Caco-2 (cell line): ENCODE measurements around the gene GGTLC2. TPM values are rescaled to one million over a fixed set of nuclear protein-coding genes. Genes with fewer than 3 reads are reported as not detected.

Source experiments
- BruUV-seq: library from RNA; stranded (reverse); fragments of 400-500 nt; replicated peaks from 2 replicates; lab custom pipeline; 2021; lab: Mats Ljungman, UMichigan
- CTCF ChIA-PET: fragments of 300-600 bp; sonication (Branson Sonifier 250); formaldehyde crosslinking; loops from one replicate; lab custom pipeline; 2022; ENCODE audit warnings: antibody characterized with exemption; lab: Charles Lee
- POLR2A ChIA-PET: fragments of 300-600 bp; sonication (Branson Sonifier 250); formaldehyde crosslinking; loops from one replicate; lab custom pipeline; 2022; ENCODE audit warnings: antibody characterized with exemption; lab: Charles Lee
- DNase-seq, 2 experiments: peaks; one replicate each; pipeline versions ENCODE4 v3.0.0 to v3.0.0-alpha.2; 2020 to 2022
- H3K27me3 ChIP-seq: replicated peaks from 2 replicates; pipeline ENCODE4 v1.6.0; 2011; ENCODE audit warnings: low read length; ENCODE audit not compliant: control insufficient read depth, insufficient read depth
- H3K36me3 ChIP-seq: 2 replicates; pipeline ENCODE4 v1.5.1; 2011; ENCODE audit warnings: low read length; ENCODE audit not compliant: control insufficient read depth, insufficient read depth
- H3K4me1 ChIP-seq: fragments of 250-450 bp; sonication (Bioruptor Pico); 2 replicates; pipeline ENCODE4 v1.5.1; 2020; ENCODE audit warnings: mild to moderate bottlenecking
- H3K4me3 ChIP-seq: 2 replicates; pipeline ENCODE4 v1.5.1; 2011; ENCODE audit warnings: low read depth, mild to moderate bottlenecking, control low read depth, low read length
- H3K9me3 ChIP-seq: fragments of 250-450 bp; sonication (Bioruptor Pico); 2 replicates; pipeline ENCODE4 v1.5.1; 2020; ENCODE audit warnings: mild to moderate bottlenecking, moderate library complexity
- H3K27ac Mint-ChIP-seq: one replicate; pipeline ENCODE4 v1.8.0; 2022; ENCODE audit warnings: mixed read lengths; ENCODE audit not compliant: unreplicated experiment
- H3K27me3 Mint-ChIP-seq: one replicate; pipeline ENCODE4 v1.8.0; 2022; ENCODE audit warnings: mixed read lengths; ENCODE audit not compliant: insufficient read depth, unreplicated experiment
- H3K36me3 Mint-ChIP-seq: one replicate; pipeline ENCODE4 v1.8.0; 2022; ENCODE audit warnings: mild to moderate bottlenecking, mixed read lengths; ENCODE audit not compliant: insufficient read depth, unreplicated experiment
- H3K4me1 Mint-ChIP-seq: one replicate; pipeline ENCODE4 v1.8.0; 2022; ENCODE audit warnings: low read depth, mixed read lengths; ENCODE audit not compliant: unreplicated experiment
- H3K4me3 Mint-ChIP-seq: one replicate; pipeline ENCODE4 v1.8.0; 2022; ENCODE audit warnings: mild to moderate bottlenecking, moderate library complexity, mixed read lengths; ENCODE audit not compliant: unreplicated experiment
- H3K9me3 Mint-ChIP-seq: one replicate; pipeline ENCODE4 v1.8.0; 2022; ENCODE audit warnings: mixed read lengths; ENCODE audit not compliant: unreplicated experiment
- intact Hi-C: fragments of 100-400 bp; cut with micrococcal nuclease; formaldehyde crosslinking; loops from one replicate; pipeline ENCODE4 v1.10.0; 2022; ENCODE audit not compliant: unreplicated experiment
- total RNA-seq: library from RNA; stranded (reverse); gene quantifications from 2 replicates; pipeline ENCODE4 v1.2.3, GENCODE V29; 2022
- TF ChIP-seq, protein P1 (sequence below), 2 experiments: fragments of 200-600 bp in 1 of 2; IDR thresholded peaks; 1 replicate in 1 of 2; 2 replicates in 1 of 2; pipeline versions ENCODE4 v1.5.1 to v1.8.0; 2011 to 2022; ENCODE audit warnings: antibody characterized with exemption in 1 of 2, control low read depth in 1 of 2, inconsistent platforms in 1 of 2, low read depth in 1 of 2, low read length in 1 of 2, mild to moderate bottlenecking in 1 of 2, moderate library complexity in 1 of 2; ENCODE audit not compliant: insufficient read depth in 1 of 2, severe bottlenecking in 1 of 2, unreplicated experiment in 1 of 2

The GGTLC2 gene
- total RNA-seq, 1 experiment from 2014 or later, result 0.34 TPM

- intact Hi-C loops, result loop anchor here (1.0 kb wide), 2 partner anchors 22 to 94 kb away; no protein-coding TSS in a partner anchor
- no peak overlapping the region for H3K27ac Mint-ChIP-seq
- Histone ChIP-seq H3K4me3 (no peak overlapping the region), H3K27me3 (no peaks in the 10 kb centered on the region), H3K4me1 (peaks cover 20% of the 10 kb centered on the region), H3K9me3 (no peaks in the 10 kb centered on the region), H3K36me3 (no peaks in the 10 kb centered on the region)
- no TSS peak for BruUV-seq
- DNase-seq, result peak; percentile 58 to 61
- no peaks in the 10 kb centered on the region for H3K9me3 Mint-ChIP-seq
- H3K4me3 Mint-ChIP-seq, result no peak overlapping the region
- ChIA-PET CTCF (interaction anchor here (0.8 kb wide), 1 partner anchor 15 kb away, joined by 3 read pairs; no protein-coding TSS in a partner anchor), POLR2A (no interaction called here)
- H3K27me3 Mint-ChIP-seq, result no peaks in the 10 kb centered on the region
- H3K36me3 Mint-ChIP-seq, result no peaks in the 10 kb centered on the region
- TF ChIP-seq, protein P1, sequence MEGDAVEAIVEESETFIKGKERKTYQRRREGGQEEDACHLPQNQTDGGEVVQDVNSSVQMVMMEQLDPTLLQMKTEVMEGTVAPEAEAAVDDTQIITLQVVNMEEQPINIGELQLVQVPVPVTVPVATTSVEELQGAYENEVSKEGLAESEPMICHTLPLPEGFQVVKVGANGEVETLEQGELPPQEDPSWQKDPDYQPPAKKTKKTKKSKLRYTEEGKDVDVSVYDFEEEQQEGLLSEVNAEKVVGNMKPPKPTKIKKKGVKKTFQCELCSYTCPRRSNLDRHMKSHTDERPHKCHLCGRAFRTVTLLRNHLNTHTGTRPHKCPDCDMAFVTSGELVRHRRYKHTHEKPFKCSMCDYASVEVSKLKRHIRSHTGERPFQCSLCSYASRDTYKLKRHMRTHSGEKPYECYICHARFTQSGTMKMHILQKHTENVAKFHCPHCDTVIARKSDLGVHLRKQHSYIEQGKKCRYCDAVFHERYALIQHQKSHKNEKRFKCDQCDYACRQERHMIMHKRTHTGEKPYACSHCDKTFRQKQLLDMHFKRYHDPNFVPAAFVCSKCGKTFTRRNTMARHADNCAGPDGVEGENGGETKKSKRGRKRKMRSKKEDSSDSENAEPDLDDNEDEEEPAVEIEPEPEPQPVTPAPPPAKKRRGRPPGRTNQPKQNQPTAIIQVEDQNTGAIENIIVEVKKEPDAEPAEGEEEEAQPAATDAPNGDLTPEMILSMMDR (IDR thresholded peaks at IDR 0.05; ENCODE audit: insufficient read depth in 1 of 2, low read depth in 1 of 2, low read length in 1 of 2, severe bottlenecking in 1 of 2, unreplicated experiment in 1 of 2), result peak; percentile 71 to 81
- H3K4me1 Mint-ChIP-seq, result peaks cover 18% of the 10 kb centered on the region
Observed at GRCh38 chr22:22687638-22688500, 43.5 kb downstream of the GGTLC2 start.

GRCh38 chr22:22689621-22690345, 45.4 kb downstream of the GGTLC2 start:
- ChIA-PET CTCF (interaction anchor here (0.7 to 1.1 kb wide), 2 partner anchors 13 to 23 kb away, joined by 3 to 5 read pairs (median 4); no protein-coding TSS in a partner anchor), POLR2A (no interaction called here)
- no peak overlapping the region for H3K4me3 Mint-ChIP-seq
- intact Hi-C loops, result no loop called here
- H3K4me1 ChIP-seq, result peaks cover 10% of the 10 kb centered on the region
- H3K27me3 Mint-ChIP-seq, result no peaks in the 10 kb centered on the region
- H3K4me3 ChIP-seq, result no peak overlapping the region
- no peaks in the 10 kb centered on the region for H3K36me3 ChIP-seq
- no peak for DNase-seq
- no peak overlapping the region for H3K27ac Mint-ChIP-seq
- H3K27me3 ChIP-seq, result no peaks in the 10 kb centered on the region
- H3K9me3 ChIP-seq, result no peaks in the 10 kb centered on the region
- H3K36me3 Mint-ChIP-seq, result no peaks in the 10 kb centered on the region
- TF ChIP-seq, protein P1 (IDR thresholded peaks at IDR 0.05; ENCODE audit: insufficient read depth in 1 of 2, low read depth in 1 of 2, low read length in 1 of 2, severe bottlenecking in 1 of 2, unreplicated experiment in 1 of 2), result no peak
- peaks cover 16% of the 10 kb centered on the region for H3K4me1 Mint-ChIP-seq
- no TSS peak for BruUV-seq
- no peaks in the 10 kb centered on the region for H3K9me3 Mint-ChIP-seq

DNA sequence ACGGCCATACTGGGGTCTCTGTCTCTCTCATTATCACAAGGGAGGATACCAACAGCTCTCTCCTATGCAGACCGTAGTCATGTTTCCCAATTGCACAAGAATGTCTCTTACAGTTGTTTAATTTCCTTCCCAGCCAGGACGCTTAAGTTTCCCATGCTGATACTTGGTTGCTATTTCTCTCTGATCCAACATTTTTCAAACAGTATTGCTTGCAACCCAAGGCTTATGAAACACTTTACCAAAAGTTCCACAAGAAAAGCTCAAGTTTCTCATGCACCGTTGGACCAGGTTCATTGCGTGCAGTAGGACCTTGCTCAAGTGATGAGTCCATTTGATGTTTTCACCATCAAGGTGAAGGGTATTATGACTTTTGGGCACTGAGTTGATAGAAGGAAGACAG, 46.6 kb downstream of the GGTLC2 start:
- BruUV-seq, result no TSS peak
- H3K4me1 Mint-ChIP-seq, result peaks cover 16% of the 10 kb centered on the region
- no peak overlapping the region for H3K4me3 Mint-ChIP-seq
- TF ChIP-seq, protein P1 (IDR thresholded peaks at IDR 0.05; ENCODE audit: insufficient read depth in 1 of 2, low read depth in 1 of 2, low read length in 1 of 2, severe bottlenecking in 1 of 2, unreplicated experiment in 1 of 2), result no peak
- Histone ChIP-seq H3K27me3 (no peaks in the 10 kb centered on the region), H3K36me3 (no peaks in the 10 kb centered on the region), H3K4me1 (peaks cover 10% of the 10 kb centered on the region), H3K4me3 (no peak overlapping the region), H3K9me3 (no peaks in the 10 kb centered on the region)
- no peak for DNase-seq
- CTCF ChIA-PET, result no interaction called here
- no peaks in the 10 kb centered on the region for H3K36me3 Mint-ChIP-seq
- H3K27me3 Mint-ChIP-seq, result no peaks in the 10 kb centered on the region
- no peaks in the 10 kb centered on the region for H3K9me3 Mint-ChIP-seq
- H3K27ac Mint-ChIP-seq, result no peak overlapping the region
- POLR2A ChIA-PET, result no interaction called here
- intact Hi-C loops, result no loop called here
